ENCODE results near the gene PLCH1. TPM values are rescaled to one million over a fixed set of nuclear protein-coding genes. Genes with fewer than 3 reads are reported as not detected.

The PLCH1 gene
- total and polyA plus RNA-seq, 9 of the 15 experiments (the other 6 are each of a cell fraction or from before 2014, with no cell fraction given), result 0.17 to 0.62 (median 0.40) TPM

- Histone ChIP-seq H4K20me1 (replicated peaks; ENCODE audit: control insufficient read depth, insufficient read depth, low read length) (no peaks in the 10 kb centered on the region), H3K79me2 (ENCODE audit: control insufficient read depth, insufficient read depth, low read length) (no peaks in the 10 kb centered on the region), H2AFZ (ENCODE audit: low read depth, low read length) (no peak overlapping the region), H3K27ac (ENCODE audit: extremely low read depth, low read depth, low read length) (no peak overlapping the region), H3K9me3 (replicated peaks; ENCODE audit: control insufficient read depth, insufficient read depth, low read depth, low read length) (no peaks in the 10 kb centered on the region), H3K9ac (ENCODE audit: insufficient read depth in 1 of 2, low read depth in 2 of 2, low read length in 2 of 2) (no peak overlapping the region), H3K4me3 (no peak overlapping the region), H3K36me3 (ENCODE audit: control insufficient read depth, insufficient read depth, low read length) (peaks cover 6% of the 10 kb centered on the region; the same call in 2 of the 3 replicates), H3K9me1 (ENCODE audit: control insufficient read depth, insufficient read depth, low read length) (no peaks in the 10 kb centered on the region), H3K27me3 (ENCODE audit: control insufficient read depth in 2 of 2, insufficient read depth in 2 of 2, low read length in 2 of 2) (no peaks in the 10 kb centered on the region), H3K4me1 (replicated peaks in 1 of 2; ENCODE audit: control insufficient read depth in 2 of 2, insufficient read depth in 2 of 2, low read length in 2 of 2) (no peaks in the 10 kb centered on the region), H3K4me2 (ENCODE audit: insufficient read depth, low read length) (no peak overlapping the region)
- FAIRE-seq (no peak), DNase-seq (ENCODE audit: extremely low read depth in 1 of 4, low spot score in 3 of 4) (no peak), ATAC-seq (no peak)
- in situ Hi-C loops (cut with MboI), result no loop called here
- CTCF ChIA-PET (ENCODE audit: low intra/inter-chr PET ratio), result no interaction called here
- POLR2A ChIA-PET, result interaction anchor here (0.7 kb wide), 1 partner anchor 11 kb away, joined by 3 read pairs; no protein-coding TSS in a partner anchor
- BruUV-seq (replicated peaks), result no TSS peak
- intact Hi-C loops (cut with micrococcal nuclease), result no loop called here
- TF ChIP-seq CEBPB (tag; IDR thresholded peaks at IDR 0.05), result peak; percentile 75
- no peak for TF ChIP-seq MCM3 (IDR thresholded peaks at IDR 0.05)
- TF ChIP-seq SRSF3 (IDR thresholded peaks at IDR 0.05; ENCODE audit: insufficient read depth, low read length), result no peak
- no peak for TF ChIP-seq RAD51 (IDR thresholded peaks at IDR 0.05; ENCODE audit: borderline replicate concordance, low read depth)
- TF ChIP-seq CEBPG (CRISPR knock-in tag; IDR thresholded peaks at IDR 0.05), result no peak
- 0 out of 4 replicates have a peak, but pooled peaks have one; percentile 17 to 24 for TF ChIP-seq CEBPG (tag; conservative IDR thresholded peaks at IDR 0.05 in 1 of 2, IDR thresholded peaks at IDR 0.05 in 1 of 2)
- TF ChIP-seq ZNF224 (CRISPR knock-in tag; IDR thresholded peaks at IDR 0.05), result no peak
- 83% methylated on average over 3 of the region's 3 CpGs for whole genome bisulfite sequencing (ENCODE audit: insufficient coverage, low coverage, missing lambda C conversion rate)
Measured at GRCh38 chr3:155763870-155764463, 19.1 kb upstream of the PLCH1 start.

All from K562 (cell line).